Measurements from ENCODE around the gene PSMB11.
"Not testable (repeated sequence)": the region's sequence is repeated elsewhere in the genome, so short reads cannot be mapped to it uniquely, and the experiment has no call there.

Gene PSMB11

GRCh38 chr14:23042162-23042965 is at the start of gene PSMB11:
PSMB11 (plus strand) TSS chr14:23042212; CDS start chr14:23042226, 14 bp downstream.
- DNase-seq (ENCODE audit: low read depth) = no peak

GRCh38 chr14:22993517-22993916 is 48.5 kb upstream of the PSMB11 start:
- no peak for DNase-seq (ENCODE audit: low read depth)

- no peak for DNase-seq (ENCODE audit: low read depth)
Observed at GRCh38 chr14:22994762-22995275, 47.2 kb upstream of the PSMB11 start.

- DNase-seq (ENCODE audit: low read depth) = no peak
Observed at GRCh38 chr14:22995889-22996625, 46.0 kb upstream of the PSMB11 start.

- DNase-seq (ENCODE audit: low read depth) = no peak
Observed at GRCh38 chr14:22996768-22997654, 45.0 kb upstream of the PSMB11 start.

GRCh38 chr14:22997676-22998323 is 44.2 kb upstream of the PSMB11 start:
- no peak for DNase-seq (ENCODE audit: low read depth)

- no peak for DNase-seq (ENCODE audit: low read depth)
Observed at GRCh38 chr14:22998329-22999012, 43.5 kb upstream of the PSMB11 start.

GRCh38 chr14:23000860-23001259 is 41.2 kb upstream of the PSMB11 start:
- no peak for DNase-seq (ENCODE audit: low read depth)

GRCh38 chr14:23002592-23002991 is 39.4 kb upstream of the PSMB11 start:
- no peak for DNase-seq (ENCODE audit: low read depth)

GRCh38 chr14:23004274-23004673 is 37.7 kb upstream of the PSMB11 start:
- DNase-seq (ENCODE audit: low read depth) = not testable (repeated sequence)

- DNase-seq (ENCODE audit: low read depth) = no peak
Observed at GRCh38 chr14:23005451-23006187, 36.4 kb upstream of the PSMB11 start.

GRCh38 chr14:23006188-23006534 is 35.9 kb upstream of the PSMB11 start:
- no peak for DNase-seq (ENCODE audit: low read depth)

- DNase-seq (ENCODE audit: low read depth) = peak; percentile 95
Observed at GRCh38 chr14:23006544-23007419, 35.2 kb upstream of the PSMB11 start.

- no peak for DNase-seq (ENCODE audit: low read depth)
Observed at GRCh38 chr14:23008831-23009230, 33.2 kb upstream of the PSMB11 start.

GRCh38 chr14:23009483-23009938 is 32.5 kb upstream of the PSMB11 start:
- DNase-seq (ENCODE audit: low read depth) = no peak

- peak; percentile 65 for DNase-seq (ENCODE audit: low read depth)
Observed at GRCh38 chr14:23009939-23010726, 31.9 kb upstream of the PSMB11 start, which contains the start of gene C14orf93. C14orf93 (minus strand) TSS chr14:23010143; CDS start chr14:22999023, 11,120 bp downstream.

- DNase-seq (ENCODE audit: low read depth) = no peak
Observed at GRCh38 chr14:23013054-23013748, 28.8 kb upstream of the PSMB11 start.

GRCh38 chr14:23013749-23014054 is 28.3 kb upstream of the PSMB11 start:
- DNase-seq (ENCODE audit: low read depth) = not testable (repeated sequence)

Measured in activated gamma-delta T cell treated with anti-CD3 and anti-CD28 coated beads, Interleukin-2, amount 50 U/mL, for 16 hours (primary cell).